A172 (cell line): Measurements from ENCODE around the gene RIPK4. TPM values are rescaled to one million over a fixed set of nuclear protein-coding genes. Genes with fewer than 3 reads are reported as not detected.
"Not testable (repeated sequence)": the region's sequence is repeated elsewhere in the genome, so short reads cannot be mapped to it uniquely, and the experiment has no call there.

Experiments used
- DNase-seq: peaks from one replicate; pipeline ENCODE4 v3.0.0-alpha.2; 2015; ENCODE audit warnings: low spot score
- total RNA-seq: library from RNA; depleted of rRNA; stranded (reverse); fragments of >200 nt; shearing (Covaris generic); gene quantifications from 2 replicates; pipeline ENCODE4 v1.2.3, GENCODE V29; 2014

Gene RIPK4
- total RNA-seq, 1 experiment from 2014 or later: 0.55 TPM

DNA sequence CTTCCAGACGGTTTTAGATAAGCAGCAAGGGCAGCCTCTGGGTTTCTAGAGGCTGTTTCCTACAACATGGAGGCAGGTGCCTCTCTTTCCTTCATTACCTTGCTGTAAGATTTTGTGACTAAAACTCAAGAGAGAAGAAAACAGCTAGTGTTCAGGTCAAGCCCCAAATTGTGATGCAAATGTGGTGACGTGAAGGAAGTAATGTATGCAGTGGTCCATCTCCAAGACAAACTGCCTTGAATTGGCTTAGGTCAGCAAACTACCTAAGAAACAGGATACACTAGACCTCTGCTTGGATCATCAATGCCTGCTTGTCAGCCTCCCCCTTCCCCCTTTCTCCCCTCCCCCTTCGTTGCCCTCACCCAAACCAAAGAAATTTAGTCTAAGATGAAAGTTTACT is 28.9 kb upstream of the RIPK4 start:
- no peak for DNase-seq

DNA sequence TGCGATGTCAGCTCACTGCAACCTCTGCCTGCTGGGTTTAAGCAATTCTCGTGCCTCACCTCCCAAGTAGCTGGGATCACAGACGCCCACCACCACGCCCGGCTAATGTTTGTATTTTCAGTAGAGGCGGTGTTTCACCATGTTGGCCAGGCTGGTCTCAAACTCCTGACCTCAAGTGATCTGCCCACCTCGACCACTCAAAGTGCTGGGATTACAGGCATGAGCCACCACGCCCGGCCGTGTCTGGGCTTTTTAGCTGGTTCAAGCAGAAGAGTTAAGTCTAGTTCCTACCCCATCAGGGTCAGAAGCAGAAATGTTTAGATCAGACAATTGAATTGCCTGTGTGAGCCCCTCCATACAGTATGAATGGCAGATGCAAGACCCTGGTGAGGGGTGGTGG is 27.7 kb upstream of the RIPK4 start:
- no peak for DNase-seq

DNA sequence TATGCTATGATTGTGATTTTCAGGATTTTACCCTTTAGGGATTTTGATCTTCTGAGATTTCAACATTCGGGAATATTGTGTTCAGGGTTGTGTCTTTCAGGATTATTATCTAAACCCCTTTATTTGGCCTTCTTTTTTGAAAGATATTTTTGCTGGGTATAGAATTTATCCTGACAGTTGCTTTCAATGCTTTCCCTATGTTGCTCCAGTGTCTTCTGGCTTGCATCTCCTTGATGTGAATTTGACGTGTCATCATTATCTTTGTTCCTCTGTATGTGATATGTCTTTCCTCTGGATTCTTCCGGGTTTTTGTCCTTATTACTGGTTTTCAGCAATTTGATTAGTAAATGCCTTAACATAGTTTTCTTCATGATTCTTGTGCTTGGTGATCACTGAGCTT is 25.9 kb upstream of the RIPK4 start:
- DNase-seq: no peak

DNA sequence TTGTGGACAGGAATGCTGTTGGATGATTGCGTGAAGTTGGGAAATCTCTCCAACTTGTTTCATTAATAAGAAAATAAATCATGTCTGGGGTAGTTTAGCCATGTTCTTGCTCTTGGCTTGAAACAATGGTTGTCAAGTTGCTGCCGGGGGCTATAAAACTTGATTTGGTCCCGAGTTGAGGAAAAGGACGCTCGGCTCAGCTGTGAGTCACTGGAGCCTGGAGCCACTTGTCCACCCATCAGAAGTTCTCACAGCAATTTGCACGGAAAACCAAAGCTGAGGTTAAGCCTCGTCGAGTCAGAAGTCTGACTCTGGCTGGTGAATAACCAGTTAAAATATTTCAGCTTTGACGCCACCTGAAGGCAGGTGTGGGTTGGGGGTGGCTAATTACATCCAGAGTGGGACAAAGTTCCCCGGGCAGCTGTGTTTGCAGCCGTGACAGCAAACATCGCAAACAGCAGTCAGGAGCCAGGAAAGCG is 19.7 kb upstream of the RIPK4 start:
- peak; percentile 98 for DNase-seq

DNA sequence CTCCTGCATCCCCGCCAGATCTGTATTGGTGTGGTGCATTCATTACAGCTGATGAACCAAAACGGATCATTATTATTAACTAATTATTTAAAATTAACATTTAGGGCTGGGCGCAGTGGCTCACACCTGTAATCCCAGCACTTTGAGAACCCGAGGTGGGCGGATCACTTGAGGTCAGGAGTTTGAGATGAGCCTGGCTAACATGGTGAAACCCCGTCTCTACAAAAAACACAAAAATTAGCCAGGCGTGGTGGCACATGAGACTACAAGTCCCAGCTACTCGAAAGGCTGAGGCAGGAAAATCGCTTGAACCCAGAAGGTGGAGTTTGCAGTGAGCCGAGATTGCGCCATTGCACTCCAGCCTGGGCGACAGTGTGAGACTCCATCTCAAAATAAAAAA is 18.4 kb upstream of the RIPK4 start:
- DNase-seq: not testable (repeated sequence)

DNA sequence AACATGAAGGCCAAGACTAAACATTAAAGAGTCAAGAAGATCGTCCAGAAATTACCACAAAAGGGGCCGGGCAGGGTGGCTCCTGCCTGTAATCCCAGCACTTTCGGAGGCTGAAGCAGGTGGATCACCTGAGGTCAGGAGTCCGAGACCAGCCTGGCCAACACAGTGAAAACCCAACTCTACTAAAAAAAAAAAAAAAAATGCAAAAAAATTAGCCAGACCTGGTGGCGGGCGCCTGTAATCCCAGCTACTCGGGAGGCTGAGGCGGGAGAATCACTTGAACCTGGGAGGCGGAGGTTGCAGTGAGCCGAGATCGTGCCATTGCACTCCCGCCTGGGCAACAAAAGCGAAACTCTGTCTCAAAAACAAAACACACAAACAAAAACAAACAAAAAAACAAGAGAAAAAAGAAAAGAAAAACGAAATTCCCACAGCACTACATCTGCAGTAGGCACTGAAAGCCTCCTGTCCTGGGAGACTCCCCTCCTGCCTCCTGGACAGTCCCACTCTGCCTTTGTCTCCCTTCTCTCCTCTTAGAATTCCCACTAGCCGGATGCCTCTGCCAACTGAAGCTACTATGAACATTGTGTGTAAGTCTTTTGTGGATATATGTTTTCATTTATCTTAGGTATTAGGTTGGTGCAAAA is 17.7 kb upstream of the RIPK4 start:
- DNase-seq: no peak

DNA sequence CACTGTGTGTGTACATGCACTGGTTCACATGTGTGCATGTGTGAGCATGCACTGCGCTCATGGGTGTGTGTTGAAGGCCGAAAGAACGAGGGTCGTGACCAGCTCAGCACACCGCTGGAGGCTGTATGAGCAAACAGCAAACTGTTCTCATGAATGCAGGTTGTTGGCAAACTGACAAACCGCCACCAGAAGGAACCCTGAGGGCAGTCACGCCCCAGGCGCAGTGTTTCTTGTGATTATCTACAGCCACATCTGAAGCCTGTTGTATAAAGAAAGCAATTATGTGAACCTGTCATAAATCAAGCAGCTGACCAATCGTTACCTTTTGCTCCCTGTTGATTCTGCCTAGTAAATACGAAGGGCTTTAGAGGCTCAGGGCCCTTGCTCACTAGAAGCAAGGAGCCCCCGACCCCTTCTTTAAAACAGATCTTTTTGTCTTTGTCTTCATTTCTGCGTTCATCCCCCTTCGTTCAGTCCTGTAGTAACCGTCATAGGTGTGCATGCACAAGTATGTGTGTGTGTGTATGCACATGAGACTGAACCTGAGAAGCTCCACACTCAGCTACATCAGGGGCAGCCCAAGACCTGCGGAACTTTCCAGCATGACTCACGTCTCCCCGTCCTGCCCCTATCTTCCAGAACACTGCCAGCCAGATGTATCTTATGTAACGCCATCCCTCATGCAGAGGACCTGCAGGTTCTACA is 16.8 kb upstream of the RIPK4 start:
- DNase-seq: peak; percentile 100

DNA sequence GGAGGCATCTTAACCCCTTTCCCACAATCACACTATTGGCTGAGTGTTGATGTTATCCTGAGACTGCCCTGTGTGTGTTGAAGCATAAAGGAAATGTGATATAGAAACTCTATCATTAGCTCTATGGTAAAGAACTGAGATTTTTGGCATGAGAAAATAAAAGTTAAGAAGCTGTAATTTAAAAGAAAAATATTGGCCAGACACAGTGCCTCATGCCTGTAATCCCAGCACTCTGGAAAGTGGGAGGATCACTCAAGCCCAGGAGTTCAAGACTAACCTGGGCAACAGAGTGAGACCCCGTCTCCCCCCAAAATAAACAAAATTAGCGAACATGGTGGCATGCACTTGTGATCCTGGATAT is 14.2 kb upstream of the RIPK4 start:
- no peak for DNase-seq

DNA sequence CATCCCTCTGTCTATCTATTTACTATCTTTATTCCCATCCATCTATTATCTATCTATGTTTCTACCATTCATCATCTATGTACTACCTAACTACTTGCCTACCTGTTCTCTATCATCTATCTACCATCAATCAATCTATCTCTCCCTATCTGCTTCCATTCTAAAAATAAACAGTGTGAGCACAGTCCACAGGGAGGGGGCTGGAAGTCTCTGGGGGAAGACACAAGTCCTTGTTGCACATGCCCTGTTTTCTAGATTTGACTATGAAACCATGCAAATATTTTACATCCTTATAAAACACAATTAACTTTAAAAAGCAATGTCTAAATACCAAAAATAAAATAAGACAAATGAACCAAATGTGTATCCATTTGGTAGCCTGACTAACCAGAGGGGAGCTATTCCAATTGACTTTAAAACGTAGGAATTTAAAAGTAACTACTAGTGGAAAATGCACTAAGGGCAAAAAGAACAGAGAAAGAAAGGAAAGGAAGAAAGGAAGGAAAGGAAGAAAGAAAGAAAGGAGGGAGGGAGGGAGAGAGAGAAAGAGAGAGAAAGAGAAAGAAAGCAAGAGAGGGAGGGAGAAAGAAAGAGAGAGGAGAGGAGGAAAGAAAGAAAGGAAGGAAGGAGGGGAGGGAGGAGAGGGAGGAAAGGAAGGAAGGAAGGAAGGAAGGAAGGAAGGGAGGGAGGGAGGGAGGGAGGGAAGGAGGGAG is 13.6 kb upstream of the RIPK4 start:
- no peak for DNase-seq

DNA sequence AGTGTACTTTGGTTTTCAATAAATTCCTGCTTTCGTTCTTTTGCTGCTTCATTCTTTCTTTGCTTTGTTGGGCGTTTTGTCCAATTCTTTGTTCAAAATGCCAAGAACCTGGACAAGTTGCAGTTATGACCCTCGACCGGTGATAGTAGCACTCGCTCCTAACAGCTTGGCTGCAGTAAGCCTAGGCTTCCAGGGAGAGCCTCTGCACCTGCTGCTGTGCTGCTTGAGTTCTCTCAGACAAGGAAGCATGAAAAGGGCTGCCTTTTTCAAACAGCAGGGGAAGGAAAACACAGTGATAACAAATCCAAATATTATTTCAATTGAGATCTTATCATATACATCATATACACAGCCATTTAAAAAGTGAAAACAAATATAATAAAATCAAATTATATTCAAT is 12.8 kb upstream of the RIPK4 start:
- DNase-seq: no peak

DNA sequence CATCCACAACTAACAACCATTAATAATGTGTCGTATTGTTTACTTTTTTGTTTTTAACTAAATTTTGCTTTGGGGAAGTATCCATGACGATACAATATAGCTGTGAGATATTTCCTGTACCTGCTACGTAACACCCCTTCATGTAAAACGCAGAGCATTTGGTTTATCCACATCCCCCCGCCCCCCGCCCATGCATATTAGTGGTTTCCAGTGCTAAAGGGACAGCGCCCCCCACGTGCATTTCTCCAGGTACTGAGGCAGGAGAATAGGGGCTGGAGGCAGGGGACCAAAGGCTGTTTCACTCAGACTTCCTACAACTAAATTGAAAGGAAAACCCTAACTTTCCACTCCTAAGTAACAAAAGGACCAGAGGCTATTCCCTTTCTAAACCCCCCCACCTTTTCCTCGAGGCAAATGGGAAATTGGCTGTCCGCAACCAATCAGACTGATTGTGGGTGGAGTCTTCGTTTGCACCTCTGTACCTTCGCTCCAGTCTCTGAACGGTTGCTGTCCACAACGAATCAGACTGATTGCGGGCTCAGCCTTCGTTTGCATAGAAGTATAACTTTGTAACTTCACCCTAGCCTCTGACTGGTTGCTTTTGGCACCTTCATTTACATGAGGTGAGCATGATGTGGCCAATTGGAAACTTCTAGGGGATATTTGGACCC is 12.2 kb upstream of the RIPK4 start:
- DNase-seq: no peak

DNA sequence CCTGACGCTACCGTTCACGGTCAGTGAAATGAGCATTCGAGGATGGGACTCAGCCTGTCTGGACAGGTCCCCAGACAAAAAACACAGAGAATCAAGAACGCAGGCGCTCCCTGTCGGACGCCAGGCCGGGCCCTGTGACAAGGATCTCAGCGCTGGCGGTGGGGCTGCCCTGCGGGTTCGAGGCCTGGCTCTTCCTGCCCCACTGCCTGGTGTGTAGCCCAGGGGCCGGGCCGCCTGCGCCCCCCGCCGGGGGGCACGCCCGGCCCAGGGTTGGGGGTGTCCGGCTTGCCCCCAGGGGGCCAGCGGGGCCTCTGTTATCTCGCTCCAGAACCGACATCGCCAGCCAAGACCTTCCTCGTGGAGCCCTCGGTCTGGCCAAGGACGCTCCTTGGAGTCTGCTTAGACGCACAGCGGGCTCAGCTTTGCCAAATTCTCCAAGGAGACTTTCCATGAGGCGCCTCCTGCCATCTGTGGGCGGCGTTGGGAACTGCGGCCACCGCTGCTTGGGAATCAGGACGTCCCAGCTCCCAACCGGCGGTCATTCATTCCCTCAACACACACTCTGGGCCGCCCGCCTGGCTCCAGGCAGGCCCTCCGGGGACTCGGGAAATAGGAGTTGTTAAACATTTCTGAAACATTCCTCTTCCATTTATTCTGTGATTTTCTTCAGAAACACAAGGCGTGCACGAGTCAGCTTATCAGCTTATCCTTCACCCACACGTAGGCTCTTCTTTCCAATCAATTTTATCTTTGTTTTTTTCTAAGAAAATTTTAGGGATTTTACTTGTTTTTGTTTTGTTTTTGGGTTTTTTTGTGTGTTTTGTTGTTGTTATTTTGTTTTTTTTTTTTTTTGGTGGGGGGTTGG is 11.3 kb upstream of the RIPK4 start:
- peak; percentile 85 for DNase-seq

DNA sequence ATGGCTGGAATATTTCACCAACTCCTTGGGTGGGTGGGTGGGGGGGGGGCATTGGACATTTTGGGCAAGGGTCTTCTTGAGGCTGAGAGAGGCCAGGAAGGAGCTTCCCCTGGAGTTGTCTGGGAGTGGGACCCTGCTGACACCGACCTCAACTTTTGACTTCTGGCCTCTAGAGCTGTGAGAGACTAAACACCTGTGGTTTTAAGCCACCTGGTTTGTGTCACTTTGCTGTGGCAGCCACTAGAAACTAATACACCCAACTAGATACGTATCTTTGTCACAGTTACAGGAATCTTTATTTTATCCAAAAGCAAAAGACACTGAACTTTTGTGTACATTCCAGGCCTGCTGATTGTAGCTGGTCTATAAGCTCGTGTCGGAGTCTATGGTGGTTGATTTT is 9.9 kb upstream of the RIPK4 start:
- no peak for DNase-seq

DNA sequence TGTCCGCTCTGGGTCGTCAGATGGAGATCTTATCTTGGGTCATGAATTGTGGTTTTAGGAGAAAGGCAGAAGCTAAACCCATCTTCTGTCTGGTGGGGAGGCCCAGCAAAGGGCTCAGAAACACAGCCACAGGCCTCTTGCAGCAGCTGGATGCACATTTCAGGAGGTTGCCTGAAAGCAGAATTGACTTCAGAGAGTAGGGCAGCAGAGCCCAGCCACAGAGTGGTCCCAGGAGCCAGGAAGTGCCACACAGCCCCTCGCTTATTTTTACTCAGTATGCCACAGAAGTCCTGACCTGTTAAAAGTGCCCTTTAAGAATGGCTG is 8.3 kb upstream of the RIPK4 start:
- DNase-seq: no peak

DNA sequence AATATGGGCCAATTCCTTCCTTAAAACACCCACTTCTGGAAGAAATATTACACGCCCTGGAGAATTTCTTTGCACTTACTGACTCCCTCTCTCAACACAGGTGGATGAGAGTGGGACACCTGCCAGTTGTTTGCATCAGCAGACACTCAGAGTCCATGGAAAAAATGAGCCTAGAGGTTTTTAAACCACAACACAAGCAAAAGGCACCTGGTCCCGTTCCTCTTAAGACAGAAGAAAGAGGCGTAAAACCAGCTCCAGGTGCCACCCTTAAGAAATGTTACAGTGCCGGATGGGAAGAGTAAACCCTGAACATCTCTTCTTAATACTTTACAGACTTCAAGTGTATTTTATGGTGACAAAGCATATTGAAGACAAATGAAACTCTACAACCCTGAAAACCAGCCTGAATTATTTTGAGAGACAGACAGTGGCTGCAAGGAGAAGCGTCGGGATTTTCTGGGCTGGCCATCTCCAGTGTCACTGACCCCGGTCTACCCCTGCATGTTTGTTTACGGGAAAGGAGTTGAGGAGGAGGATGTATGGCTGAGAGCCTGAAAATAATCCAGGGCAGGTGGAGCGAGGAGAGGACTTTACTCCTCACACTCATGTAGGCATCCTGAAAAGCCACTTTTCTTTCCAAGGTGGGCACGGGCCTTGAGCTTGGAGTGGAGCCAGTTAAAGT is 7.8 kb upstream of the RIPK4 start:
- no peak for DNase-seq

DNA sequence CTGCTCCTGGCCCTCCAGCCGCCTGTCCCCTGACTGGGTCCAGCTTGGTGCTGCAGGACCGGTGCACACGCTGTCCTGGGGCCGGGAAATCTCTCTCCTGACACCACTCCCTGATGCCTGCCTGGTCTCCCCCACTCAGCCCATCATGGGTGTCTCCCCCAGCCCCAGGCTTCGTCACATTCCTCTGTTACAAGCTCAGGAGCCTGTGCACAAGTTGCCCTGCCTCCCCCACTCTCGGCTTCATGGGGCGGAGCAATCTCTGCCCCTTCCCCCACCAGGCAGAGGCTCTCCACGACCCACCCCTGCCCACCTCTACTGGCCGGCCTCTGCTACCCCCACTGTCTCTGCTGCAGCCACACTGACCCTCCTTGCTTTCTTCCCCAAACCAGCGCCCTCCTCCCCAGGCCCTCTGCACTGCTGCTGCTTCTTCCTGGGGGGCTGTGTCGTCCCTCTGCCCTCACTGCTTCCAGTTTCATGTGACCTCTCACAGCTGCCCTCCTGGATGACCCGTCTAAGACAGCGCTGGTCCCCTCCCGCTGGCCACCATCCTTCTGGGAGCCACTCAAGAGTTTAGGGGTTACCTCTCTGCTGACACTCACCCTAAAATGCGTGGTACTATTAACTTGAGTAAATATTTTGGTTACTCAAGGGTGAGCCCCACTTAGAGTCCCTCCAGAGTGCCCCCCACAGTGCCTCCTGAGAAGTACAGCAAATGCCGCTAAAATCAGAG is 5.7 kb upstream of the RIPK4 start:
- no peak for DNase-seq

DNA sequence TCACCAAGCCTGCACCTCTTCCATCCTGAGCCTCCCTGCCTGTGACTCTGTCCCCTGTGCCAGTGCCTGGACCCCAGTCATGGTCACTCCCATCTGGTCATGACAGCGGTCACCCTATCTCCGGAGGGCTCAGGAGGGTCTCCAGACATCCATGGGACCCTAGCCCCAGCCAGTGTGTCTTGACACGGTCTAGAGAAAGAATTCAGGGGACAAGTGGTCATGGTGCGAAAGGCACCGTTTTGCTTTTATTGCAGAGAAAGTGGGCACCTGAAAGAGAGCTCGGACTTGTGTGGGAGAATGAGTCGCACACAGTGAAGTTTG is 4.7 kb upstream of the RIPK4 start:
- no peak for DNase-seq

DNA sequence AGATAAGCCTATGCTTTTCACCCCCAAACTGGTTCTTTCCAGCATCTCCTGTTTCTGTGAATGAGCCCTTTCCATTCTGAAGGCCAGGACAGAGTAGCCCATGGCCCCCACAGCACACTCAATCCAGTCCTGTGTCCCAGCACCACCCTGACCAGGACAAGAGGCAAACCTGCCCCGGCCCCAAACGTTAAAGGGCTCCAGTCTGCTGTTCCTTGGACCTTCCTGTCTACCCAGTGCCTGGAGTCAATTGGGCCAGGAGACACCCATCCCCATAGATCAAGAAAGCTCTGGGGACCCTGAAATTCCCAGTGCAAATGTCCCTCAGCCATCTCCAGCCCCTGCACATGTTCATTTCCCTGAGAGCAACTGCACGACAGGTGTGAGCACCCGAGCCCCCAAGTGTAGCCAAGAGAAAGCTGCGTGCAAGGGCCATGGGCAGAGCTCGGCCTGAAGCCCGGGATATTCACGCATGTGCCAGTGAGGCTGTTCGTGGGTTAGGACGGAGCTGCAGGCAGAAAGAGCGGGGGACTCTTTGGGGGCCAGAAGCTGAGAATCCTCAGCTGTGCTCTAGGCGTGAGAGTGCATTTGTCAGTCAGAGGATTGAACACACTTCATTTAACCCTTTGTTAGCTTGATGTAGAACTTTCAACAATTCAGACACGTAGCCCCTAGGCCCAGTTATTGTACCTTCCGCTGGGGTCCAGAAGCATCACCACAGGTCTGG is 4.2 kb upstream of the RIPK4 start:
- no peak for DNase-seq

DNA sequence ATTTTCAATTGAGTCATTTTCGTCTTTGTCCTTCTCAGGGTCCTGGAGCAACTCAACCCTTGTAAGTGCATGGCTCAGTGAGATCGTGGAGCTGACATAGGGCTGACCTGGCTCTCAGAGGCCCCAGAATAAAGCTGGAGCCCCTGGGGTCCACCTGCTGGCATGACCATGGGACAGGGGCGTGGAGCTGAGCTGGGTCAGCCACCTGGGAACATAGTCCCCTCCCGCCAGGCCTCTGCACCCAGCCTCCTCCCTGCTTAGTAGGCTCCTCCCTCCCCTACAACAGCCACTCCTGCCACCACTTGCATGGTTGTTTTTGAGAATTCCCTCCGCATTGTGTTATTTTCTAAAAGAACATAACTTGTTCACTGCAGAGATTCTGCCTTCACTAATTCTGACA is 3.1 kb upstream of the RIPK4 start:
- DNase-seq: no peak

DNA sequence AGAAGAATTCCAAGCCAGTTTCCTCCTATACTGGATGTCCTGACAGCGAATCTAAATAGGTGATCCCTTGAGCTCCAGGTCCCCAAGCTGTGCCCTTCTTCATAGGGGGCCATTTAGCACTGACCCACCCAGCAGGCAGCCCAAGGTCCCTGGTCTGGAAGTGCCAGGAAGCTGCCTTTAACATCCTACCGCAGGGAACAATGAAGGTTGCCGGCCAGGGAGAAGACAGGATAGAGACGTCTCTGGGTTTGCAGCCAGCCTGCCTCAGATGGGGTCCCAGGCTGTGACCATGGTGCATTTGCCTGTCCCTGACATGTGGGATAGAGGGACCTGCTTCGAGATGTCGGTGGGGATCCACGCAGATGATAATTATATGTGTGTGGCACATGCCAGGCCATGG is 2.7 kb upstream of the RIPK4 start:
- DNase-seq: no peak
